Left ventricle myocardium inferior (tissue), 1 donor: ENCODE data around the gene KIF7. TPM values are rescaled to one million over a fixed set of nuclear protein-coding genes. Genes with fewer than 3 reads are reported as not detected.

Experiments
- DNase-seq: peaks from one replicate; pipeline ENCODE4 v3.0.0-alpha.2; 2020
- H3K27ac ChIP-seq: fragments of 200-600 bp; replicated peaks from 2 replicates; pipeline ENCODE4 v1.8.0; 2021
- H3K27me3 ChIP-seq: fragments of 200-600 bp; 2 replicates; pipeline ENCODE4 v1.8.0; 2021; ENCODE audit warnings: low read depth
- H3K36me3 ChIP-seq: fragments of 200-600 bp; 2 replicates; pipeline ENCODE4 v1.8.0; 2021
- H3K4me1 ChIP-seq: fragments of 200-600 bp; 2 replicates; pipeline ENCODE4 v1.8.0; 2021
- H3K4me3 ChIP-seq: fragments of 200-600 bp; 2 replicates; pipeline ENCODE4 v1.8.0; 2021; ENCODE audit warnings: mild to moderate bottlenecking, moderate library complexity
- H3K9me3 ChIP-seq: fragments of 200-600 bp; replicated peaks from 2 replicates; pipeline ENCODE4 v1.8.0; 2021
- intact Hi-C: fragments of 100-400 bp; cut with micrococcal nuclease; formaldehyde crosslinking; loops from one replicate; pipeline ENCODE4 v1.11.0; 2022
- total RNA-seq: library from RNA; stranded (reverse); fragmentation: NEBNext Ultra II Directional; extraction: Animal tissue kit (Norgen Biotek cat#: 25700); gene quantifications from one replicate; pipeline ENCODE4 v1.2.1, GENCODE V29; 2021
- TF ChIP-seq, protein P1 (sequence below): fragments of 200-600 bp; IDR thresholded peaks from 2 replicates; pipeline ENCODE4 v1.8.0; 2021; ENCODE audit warnings: antibody characterized with exemption, mild to moderate bottlenecking, borderline replicate concordance
- donor health status: DM: no; HTN: yes; CAD: no; lungs with severe emphysema.

Gene KIF7
- total RNA-seq, 1 donor from 2014 or later: 2.4 TPM

DNA sequence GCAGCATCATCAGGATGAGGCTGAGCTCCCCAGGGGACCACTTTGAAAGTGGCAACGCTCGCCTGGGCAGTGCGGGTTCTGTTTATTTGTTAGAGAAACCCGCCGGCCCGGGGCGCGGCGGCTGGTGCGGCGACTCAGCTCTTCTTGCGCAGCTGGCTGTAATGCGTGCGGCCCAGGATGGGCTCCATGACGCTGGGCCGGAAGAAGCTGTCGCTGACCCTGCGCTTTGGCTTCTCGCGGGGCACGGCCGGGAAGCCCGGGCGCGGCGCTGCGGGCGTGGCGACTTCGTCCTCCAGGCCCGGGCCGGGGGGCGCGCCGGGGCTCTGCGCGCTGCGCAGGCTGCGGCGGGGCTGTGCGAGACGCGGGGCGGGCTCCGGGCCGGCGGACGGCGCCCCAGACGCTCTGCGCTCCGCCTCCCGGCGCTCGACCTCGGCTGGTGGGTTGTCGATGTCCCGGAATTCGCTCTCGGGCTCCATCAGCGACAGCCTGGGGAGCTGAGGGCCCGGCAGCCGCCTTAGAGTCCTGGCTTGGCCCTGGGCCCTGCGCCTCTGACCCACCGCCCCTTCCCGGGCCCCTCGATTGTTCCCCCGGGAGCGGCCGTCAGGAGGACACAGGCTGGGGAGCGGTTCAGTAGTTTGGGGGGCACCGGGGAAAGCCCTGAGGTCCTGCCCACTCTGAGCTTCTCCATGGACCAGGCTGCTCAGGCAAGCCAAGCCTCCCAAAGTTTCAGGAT lies 10.3 kb upstream of the KIF7 start:
- peak overlapping the region; percentile 64 for H3K4me3 ChIP-seq
- TF ChIP-seq, protein P1, sequence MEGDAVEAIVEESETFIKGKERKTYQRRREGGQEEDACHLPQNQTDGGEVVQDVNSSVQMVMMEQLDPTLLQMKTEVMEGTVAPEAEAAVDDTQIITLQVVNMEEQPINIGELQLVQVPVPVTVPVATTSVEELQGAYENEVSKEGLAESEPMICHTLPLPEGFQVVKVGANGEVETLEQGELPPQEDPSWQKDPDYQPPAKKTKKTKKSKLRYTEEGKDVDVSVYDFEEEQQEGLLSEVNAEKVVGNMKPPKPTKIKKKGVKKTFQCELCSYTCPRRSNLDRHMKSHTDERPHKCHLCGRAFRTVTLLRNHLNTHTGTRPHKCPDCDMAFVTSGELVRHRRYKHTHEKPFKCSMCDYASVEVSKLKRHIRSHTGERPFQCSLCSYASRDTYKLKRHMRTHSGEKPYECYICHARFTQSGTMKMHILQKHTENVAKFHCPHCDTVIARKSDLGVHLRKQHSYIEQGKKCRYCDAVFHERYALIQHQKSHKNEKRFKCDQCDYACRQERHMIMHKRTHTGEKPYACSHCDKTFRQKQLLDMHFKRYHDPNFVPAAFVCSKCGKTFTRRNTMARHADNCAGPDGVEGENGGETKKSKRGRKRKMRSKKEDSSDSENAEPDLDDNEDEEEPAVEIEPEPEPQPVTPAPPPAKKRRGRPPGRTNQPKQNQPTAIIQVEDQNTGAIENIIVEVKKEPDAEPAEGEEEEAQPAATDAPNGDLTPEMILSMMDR: no peak
- intact Hi-C loops: no loop called here
- peaks cover 32% of the 10 kb centered on the region for H3K4me1 ChIP-seq
- no peaks in the 10 kb centered on the region for H3K27me3 ChIP-seq
- DNase-seq: peak; percentile 70
- H3K9me3 ChIP-seq: no peaks in the 10 kb centered on the region
- no peaks in the 10 kb centered on the region for H3K36me3 ChIP-seq
- peak overlapping the region; percentile 87 for H3K27ac ChIP-seq

DNA sequence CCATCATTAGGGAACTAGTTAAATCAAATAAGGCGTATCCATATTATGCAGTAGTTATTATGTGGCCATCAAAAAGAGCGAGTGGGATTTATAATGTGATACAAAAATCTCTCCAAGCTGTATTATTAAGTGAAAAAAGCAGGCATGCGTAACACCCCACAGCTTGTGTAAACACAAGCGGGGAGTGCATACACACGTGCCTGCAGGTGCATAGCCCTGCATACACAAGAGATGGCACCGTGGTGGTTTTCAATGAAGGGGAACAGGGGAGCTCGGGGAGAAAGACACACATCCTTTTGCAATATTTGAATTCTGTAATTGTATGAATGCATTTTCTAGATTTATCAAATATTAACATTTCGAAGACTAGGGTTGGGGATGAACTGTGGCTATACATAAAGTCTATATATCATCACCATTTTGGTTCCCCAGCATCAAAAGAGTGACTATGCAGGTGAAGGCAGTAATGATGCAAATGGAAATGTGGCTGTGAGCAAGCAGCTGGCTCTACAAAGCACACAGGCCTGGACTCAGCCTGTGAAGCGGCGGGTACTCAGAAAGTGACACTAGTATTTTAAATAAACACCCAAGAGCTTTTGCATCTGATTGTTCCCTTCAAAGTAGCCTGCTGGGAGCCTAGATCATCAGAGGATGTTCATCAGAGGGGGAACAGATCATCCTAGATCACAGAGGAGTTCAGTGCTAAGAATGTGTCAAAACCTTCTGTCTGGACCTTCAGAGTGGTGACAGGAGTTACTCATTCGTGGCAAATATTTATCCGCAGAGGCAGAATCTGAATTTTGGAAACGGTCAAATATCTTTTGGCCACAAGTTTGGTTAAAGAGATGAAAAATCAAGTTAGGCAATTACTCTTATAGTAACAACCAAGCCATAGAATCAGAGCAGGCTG lies 9.4 kb upstream of the KIF7 start:
- Histone ChIP-seq H3K36me3 (no peaks in the 10 kb centered on the region), H3K27ac (peak overlapping the region; percentile 87), H3K4me3 (peak overlapping the region; percentile 64), H3K9me3 (no peaks in the 10 kb centered on the region), H3K4me1 (peaks cover 32% of the 10 kb centered on the region), H3K27me3 (no peaks in the 10 kb centered on the region)
- intact Hi-C loops: no loop called here
- no peak for DNase-seq
- TF ChIP-seq, protein P1: no peak

DNA sequence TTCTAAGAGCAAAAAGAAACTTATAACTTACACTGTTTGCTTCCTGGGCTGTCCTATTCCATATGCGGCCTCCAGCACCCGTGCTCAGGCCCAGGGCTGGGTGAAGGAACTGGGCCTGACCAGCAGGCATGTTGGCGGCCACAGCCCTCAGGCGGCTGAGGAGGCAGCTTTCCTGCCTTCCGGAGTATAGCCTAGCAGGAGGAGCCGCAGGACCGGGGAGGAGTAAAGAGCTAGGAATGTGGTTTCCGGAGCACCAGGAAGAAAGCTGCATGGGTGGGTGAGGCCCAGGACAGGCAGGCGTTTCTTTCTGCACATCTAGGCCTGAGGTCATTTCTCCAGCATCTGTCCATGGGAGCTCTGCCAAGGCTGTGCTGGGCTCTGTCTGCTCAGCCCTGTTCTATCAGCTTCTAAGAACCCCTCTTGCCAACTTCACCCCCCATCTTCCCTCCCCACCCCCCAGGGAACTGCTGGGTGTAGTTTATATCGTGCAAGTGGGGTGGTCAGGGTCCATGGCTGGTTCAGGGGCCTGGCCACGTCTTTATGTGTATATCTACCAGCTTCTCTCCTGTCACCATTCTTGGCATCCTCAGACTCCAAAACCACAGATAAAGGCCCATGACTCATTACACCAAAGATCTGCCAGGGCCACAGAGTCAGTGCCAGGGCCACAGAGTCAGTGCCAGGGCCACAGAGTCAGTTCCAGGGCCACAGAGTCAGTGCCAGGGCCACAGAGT lies 7.8 kb upstream of the KIF7 start:
- Histone ChIP-seq H3K36me3 (no peaks in the 10 kb centered on the region), H3K9me3 (no peaks in the 10 kb centered on the region), H3K4me1 (peaks cover 32% of the 10 kb centered on the region), H3K4me3 (no peak overlapping the region), H3K27ac (peak overlapping the region; percentile 78), H3K27me3 (no peaks in the 10 kb centered on the region)
- DNase-seq: peak; percentile 74
- TF ChIP-seq, protein P1: peak; percentile 9
- intact Hi-C loops: no loop called here

DNA sequence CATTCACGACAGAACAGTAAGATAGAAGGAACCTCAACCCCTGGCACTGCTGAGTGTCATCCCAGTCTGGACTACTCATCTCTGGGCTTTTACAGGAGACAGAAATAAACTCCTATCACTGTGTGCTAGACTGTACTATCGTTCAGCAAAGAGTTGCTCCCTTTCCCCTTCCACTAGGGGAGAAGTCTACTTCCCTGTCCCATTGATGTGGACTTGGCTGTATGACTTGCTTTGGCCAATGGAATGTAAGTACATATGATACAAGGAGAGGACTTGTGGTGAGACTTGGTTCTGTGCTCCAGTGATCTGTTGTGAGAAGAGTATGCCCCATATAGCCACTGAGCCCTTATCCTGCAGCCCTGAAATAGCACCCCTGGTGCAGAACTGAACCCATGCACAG lies 5.3 kb upstream of the KIF7 start:
- H3K9me3 ChIP-seq: no peaks in the 10 kb centered on the region
- no peak for DNase-seq
- peaks cover 33% of the 10 kb centered on the region for H3K4me1 ChIP-seq
- H3K4me3 ChIP-seq: no peak overlapping the region
- peaks cover 2% of the 10 kb centered on the region for H3K27me3 ChIP-seq
- H3K27ac ChIP-seq: no peak overlapping the region
- TF ChIP-seq, protein P1: no peak
- intact Hi-C loops: no loop called here
- H3K36me3 ChIP-seq: no peaks in the 10 kb centered on the region

DNA sequence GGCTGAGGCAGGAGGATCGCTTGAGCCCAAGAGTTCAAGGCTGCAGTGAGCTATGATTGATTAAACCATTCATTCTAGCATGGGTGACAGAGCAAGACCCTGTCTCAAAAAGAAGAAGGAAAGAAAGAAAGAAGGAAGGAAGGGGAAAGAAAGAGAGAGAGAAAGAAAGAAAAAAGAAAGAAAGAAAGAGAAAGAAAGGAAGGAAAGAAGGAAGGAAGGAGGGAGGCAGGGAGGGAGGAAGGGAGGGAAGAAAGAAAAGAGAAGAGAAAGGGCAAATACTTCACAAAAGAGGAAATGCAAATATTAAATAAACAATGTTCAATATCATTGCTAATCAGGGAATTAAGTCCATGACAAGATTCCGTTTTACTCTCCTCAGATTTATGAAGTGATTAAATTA lies 4.0 kb upstream of the KIF7 start:
- Histone ChIP-seq H3K4me1 (peaks cover 34% of the 10 kb centered on the region), H3K9me3 (no peaks in the 10 kb centered on the region), H3K36me3 (no peaks in the 10 kb centered on the region), H3K27ac (no peak overlapping the region), H3K27me3 (peaks cover 14% of the 10 kb centered on the region), H3K4me3 (no peak overlapping the region)
- TF ChIP-seq, protein P1: no peak
- DNase-seq: no peak
- intact Hi-C loops: no loop called here
